Activated T-cell treated with anti-CD3 and anti-CD28 coated beads, Interleukin-2, amount 50 U/mL, for 24 hours (primary cell): ENCODE measurements around the gene ATG16L1.

Experiments
- DNase-seq: peaks from one replicate; pipeline ENCODE4 v3.0.0-alpha.2; 2020
- H3K27ac Mint-ChIP-seq: 2 replicates; pipeline ENCODE4 v1.8.0; 2020; ENCODE audit warnings: mild to moderate bottlenecking, mixed read lengths
- H3K27me3 Mint-ChIP-seq: 2 replicates; pipeline ENCODE4 v1.8.0; 2020; ENCODE audit warnings: mixed read lengths
- H3K36me3 Mint-ChIP-seq: 2 replicates; pipeline ENCODE4 v1.8.0; 2020; ENCODE audit warnings: low read depth, mixed read lengths
- H3K4me1 Mint-ChIP-seq: 2 replicates; pipeline ENCODE4 v1.8.0; 2020; ENCODE audit warnings: low read depth, mixed read lengths
- H3K4me3 Mint-ChIP-seq: 2 replicates; pipeline ENCODE4 v1.8.0; 2020; ENCODE audit warnings: mild to moderate bottlenecking, moderate library complexity, mixed read lengths
- H3K9me3 Mint-ChIP-seq: 2 replicates; pipeline ENCODE4 v1.8.0; 2020; ENCODE audit warnings: mixed read lengths

The ATG16L1 gene

GRCh38 chr2:233219848-233220247 is 31.6 kb upstream of the ATG16L1 start:
- no peak overlapping the region for H3K27ac Mint-ChIP-seq
- no peaks in the 10 kb centered on the region for H3K4me1 Mint-ChIP-seq
- H3K27me3 Mint-ChIP-seq = no peaks in the 10 kb centered on the region
- no peak overlapping the region for H3K4me3 Mint-ChIP-seq
- H3K36me3 Mint-ChIP-seq = no peaks in the 10 kb centered on the region
- H3K9me3 Mint-ChIP-seq = no peaks in the 10 kb centered on the region
- DNase-seq = no peak

GRCh38 chr2:233221378-233222063 is 30.0 kb upstream of the ATG16L1 start:
- H3K36me3 Mint-ChIP-seq = no peaks in the 10 kb centered on the region

GRCh38 chr2:233223059-233223894 is 28.2 kb upstream of the ATG16L1 start:
- Mint-ChIP-seq H3K4me3 (no peak overlapping the region), H3K4me1 (peaks cover 8% of the 10 kb centered on the region), H3K9me3 (no peaks in the 10 kb centered on the region), H3K36me3 (no peaks in the 10 kb centered on the region), H3K27me3 (no peaks in the 10 kb centered on the region), H3K27ac (no peak overlapping the region)
- no peak for DNase-seq

More at GRCh38 chr2:233221378-233222063, 30.0 kb upstream of the ATG16L1 start:
- H3K27me3 Mint-ChIP-seq = no peaks in the 10 kb centered on the region
- H3K27ac Mint-ChIP-seq = no peak overlapping the region
- H3K4me1 Mint-ChIP-seq = peaks cover 8% of the 10 kb centered on the region
- no peak overlapping the region for H3K4me3 Mint-ChIP-seq
- H3K9me3 Mint-ChIP-seq = no peaks in the 10 kb centered on the region
- no peak for DNase-seq

- Mint-ChIP-seq H3K27ac (peak overlapping the region; percentile 44), H3K4me3 (no peak overlapping the region), H3K36me3 (no peaks in the 10 kb centered on the region), H3K27me3 (no peaks in the 10 kb centered on the region), H3K4me1 (peaks cover 15% of the 10 kb centered on the region), H3K9me3 (no peaks in the 10 kb centered on the region)
- no peak for DNase-seq
Measured at GRCh38 chr2:233225230-233226068, 26.0 kb upstream of the ATG16L1 start.

- Mint-ChIP-seq H3K36me3 (no peaks in the 10 kb centered on the region), H3K4me3 (no peak overlapping the region), H3K27me3 (no peaks in the 10 kb centered on the region), H3K27ac (no peak overlapping the region), H3K9me3 (no peaks in the 10 kb centered on the region), H3K4me1 (peaks cover 23% of the 10 kb centered on the region)
- no peak for DNase-seq
Measured at GRCh38 chr2:233226511-233227031, 24.9 kb upstream of the ATG16L1 start.

- no peak for DNase-seq
- Mint-ChIP-seq H3K9me3 (no peaks in the 10 kb centered on the region), H3K27ac (no peak overlapping the region), H3K36me3 (no peaks in the 10 kb centered on the region), H3K4me1 (peaks cover 23% of the 10 kb centered on the region), H3K27me3 (no peaks in the 10 kb centered on the region), H3K4me3 (no peak overlapping the region)
Measured at GRCh38 chr2:233227346-233227978, 24.0 kb upstream of the ATG16L1 start.

- H3K27ac Mint-ChIP-seq = no peak overlapping the region
- no peaks in the 10 kb centered on the region for H3K36me3 Mint-ChIP-seq
- no peak for DNase-seq
- peaks cover 26% of the 10 kb centered on the region for H3K4me1 Mint-ChIP-seq
- no peaks in the 10 kb centered on the region for H3K27me3 Mint-ChIP-seq
- no peaks in the 10 kb centered on the region for H3K9me3 Mint-ChIP-seq
- no peak overlapping the region for H3K4me3 Mint-ChIP-seq
Measured at GRCh38 chr2:233228376-233228775, 23.1 kb upstream of the ATG16L1 start.

- Mint-ChIP-seq H3K36me3 (no peaks in the 10 kb centered on the region), H3K9me3 (no peaks in the 10 kb centered on the region), H3K27ac (peak overlapping the region; percentile 84), H3K27me3 (no peaks in the 10 kb centered on the region), H3K4me3 (peak overlapping the region; percentile 11), H3K4me1 (peaks cover 50% of the 10 kb centered on the region)
- DNase-seq = no peak
Measured at GRCh38 chr2:233233618-233234230, 17.7 kb upstream of the ATG16L1 start.

- Mint-ChIP-seq H3K9me3 (no peaks in the 10 kb centered on the region), H3K36me3 (no peaks in the 10 kb centered on the region)
Measured at GRCh38 chr2:233234264-233234663, 17.2 kb upstream of the ATG16L1 start.

GRCh38 chr2:233234996-233235395 is 16.5 kb upstream of the ATG16L1 start:
- Mint-ChIP-seq H3K4me1 (peaks cover 59% of the 10 kb centered on the region), H3K36me3 (no peaks in the 10 kb centered on the region), H3K27ac (no peak overlapping the region), H3K4me3 (no peak overlapping the region), H3K9me3 (no peaks in the 10 kb centered on the region), H3K27me3 (no peaks in the 10 kb centered on the region)
- DNase-seq = no peak

More at GRCh38 chr2:233234264-233234663, 17.2 kb upstream of the ATG16L1 start:
- H3K27me3 Mint-ChIP-seq = no peaks in the 10 kb centered on the region
- DNase-seq = no peak
- peak overlapping the region; percentile 84 for H3K27ac Mint-ChIP-seq
- H3K4me1 Mint-ChIP-seq = peaks cover 54% of the 10 kb centered on the region
- H3K4me3 Mint-ChIP-seq = peak overlapping the region; percentile 38

GRCh38 chr2:233235977-233236376 is 15.5 kb upstream of the ATG16L1 start:
- H3K27me3 Mint-ChIP-seq = no peaks in the 10 kb centered on the region
- DNase-seq = no peak
- H3K4me3 Mint-ChIP-seq = no peak overlapping the region
- no peaks in the 10 kb centered on the region for H3K36me3 Mint-ChIP-seq
- no peak overlapping the region for H3K27ac Mint-ChIP-seq
- peaks cover 59% of the 10 kb centered on the region for H3K4me1 Mint-ChIP-seq
- H3K9me3 Mint-ChIP-seq = no peaks in the 10 kb centered on the region

- no peaks in the 10 kb centered on the region for H3K9me3 Mint-ChIP-seq
- peaks cover 64% of the 10 kb centered on the region for H3K4me1 Mint-ChIP-seq
- H3K36me3 Mint-ChIP-seq = no peaks in the 10 kb centered on the region
- no peak overlapping the region for H3K27ac Mint-ChIP-seq
- no peak overlapping the region for H3K4me3 Mint-ChIP-seq
- H3K27me3 Mint-ChIP-seq = no peaks in the 10 kb centered on the region
- no peak for DNase-seq
Measured at GRCh38 chr2:233236820-233237589, 14.5 kb upstream of the ATG16L1 start.

GRCh38 chr2:233240897-233241296 is 10.6 kb upstream of the ATG16L1 start:
- H3K4me1 Mint-ChIP-seq = peaks cover 66% of the 10 kb centered on the region
- peak overlapping the region; percentile 71 for H3K27ac Mint-ChIP-seq
- no peaks in the 10 kb centered on the region for H3K36me3 Mint-ChIP-seq
- DNase-seq = no peak
- H3K27me3 Mint-ChIP-seq = no peaks in the 10 kb centered on the region
- peak overlapping the region; percentile 19 for H3K4me3 Mint-ChIP-seq
- no peaks in the 10 kb centered on the region for H3K9me3 Mint-ChIP-seq
